Raji (cell line): ENCODE results near the gene NLN.

Source experiments
- POLR2A ChIP-seq: IDR thresholded peaks from 2 replicates; pipeline ENCODE4 v1.6.1; 2011; ENCODE audit warnings: low read depth, low read length, control low read depth; ENCODE audit not compliant: insufficient read depth

The NLN gene

GRCh38 chr5:65760504-65761275, 38.7 kb downstream of the NLN start:
- TF ChIP-seq POLR2A = no peak

- no peak for TF ChIP-seq POLR2A
Measured at GRCh38 chr5:65762234-65762633, 40.2 kb downstream of the NLN start.

GRCh38 chr5:65765582-65765981, 43.6 kb downstream of the NLN start:
- TF ChIP-seq POLR2A = no peak

- no peak for TF ChIP-seq POLR2A
Measured at GRCh38 chr5:65766175-65766574, 44.2 kb downstream of the NLN start.

GRCh38 chr5:65766781-65767180, 44.8 kb downstream of the NLN start:
- no peak for TF ChIP-seq POLR2A

GRCh38 chr5:65767565-65767964, 45.6 kb downstream of the NLN start:
- TF ChIP-seq POLR2A = no peak

GRCh38 chr5:65768723-65769346, 46.8 kb downstream of the NLN start:
- no peak for TF ChIP-seq POLR2A

GRCh38 chr5:65769539-65769938, 47.5 kb downstream of the NLN start:
- TF ChIP-seq POLR2A = no peak

GRCh38 chr5:65771266-65771665, 49.3 kb downstream of the NLN start:
- TF ChIP-seq POLR2A = no peak

- TF ChIP-seq POLR2A = no peak
Measured at GRCh38 chr5:65774346-65774745, 52.3 kb downstream of the NLN start.

GRCh38 chr5:65775476-65775875, 53.5 kb downstream of the NLN start:
- TF ChIP-seq POLR2A = no peak

GRCh38 chr5:65776441-65777141, 54.6 kb downstream of the NLN start:
- no peak for TF ChIP-seq POLR2A

- no peak for TF ChIP-seq POLR2A
Measured at GRCh38 chr5:65778126-65778525, 56.1 kb downstream of the NLN start.

- TF ChIP-seq POLR2A = no peak
Measured at GRCh38 chr5:65779643-65780042, 57.6 kb downstream of the NLN start.

- no peak for TF ChIP-seq POLR2A
Measured at GRCh38 chr5:65790371-65791163, 68.6 kb downstream of the NLN start.
